IPS-NIHi11 (cell line): Measurements from ENCODE around the gene LBH.

Source experiments
- DNase-seq: peaks from one replicate; pipeline ENCODE4 v3.0.0; 2012; ENCODE audit warnings: mixed read lengths, low spot score

LBH gene

DNA sequence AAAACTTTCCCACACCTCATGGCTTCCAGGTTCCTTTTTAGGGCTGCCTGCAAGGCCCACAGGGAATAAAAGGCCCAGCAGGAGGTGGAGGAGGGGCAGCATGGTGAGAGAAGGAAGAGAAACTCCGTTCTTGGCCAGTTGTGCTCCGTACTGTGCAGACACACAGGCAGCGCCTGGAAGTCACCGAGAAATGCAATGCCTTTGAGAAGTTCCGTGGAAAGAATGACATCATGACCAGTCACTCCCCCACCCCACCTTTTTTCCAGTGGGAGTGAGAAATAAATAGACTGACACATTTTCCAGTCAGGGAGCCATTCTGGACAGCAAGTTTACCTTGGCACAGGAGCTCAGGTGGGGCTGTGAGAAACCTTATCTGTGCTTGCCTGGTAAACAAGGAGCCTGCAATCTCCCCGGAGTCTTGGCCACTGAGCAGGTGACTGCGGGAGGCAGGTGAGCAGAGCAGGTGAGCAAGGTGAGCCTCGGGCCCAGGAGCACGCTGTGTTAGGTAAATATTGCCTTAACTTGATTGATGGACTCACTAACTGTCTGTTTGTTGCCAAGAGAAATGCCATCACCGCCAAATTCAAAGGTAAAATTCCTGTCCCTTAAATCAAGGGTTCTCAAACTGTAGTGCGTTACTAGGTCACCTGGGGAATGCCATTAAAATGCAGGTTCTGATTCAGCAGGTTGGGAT, 13.5 kb upstream of the LBH start:
- DNase-seq, result peak; percentile 33

DNA sequence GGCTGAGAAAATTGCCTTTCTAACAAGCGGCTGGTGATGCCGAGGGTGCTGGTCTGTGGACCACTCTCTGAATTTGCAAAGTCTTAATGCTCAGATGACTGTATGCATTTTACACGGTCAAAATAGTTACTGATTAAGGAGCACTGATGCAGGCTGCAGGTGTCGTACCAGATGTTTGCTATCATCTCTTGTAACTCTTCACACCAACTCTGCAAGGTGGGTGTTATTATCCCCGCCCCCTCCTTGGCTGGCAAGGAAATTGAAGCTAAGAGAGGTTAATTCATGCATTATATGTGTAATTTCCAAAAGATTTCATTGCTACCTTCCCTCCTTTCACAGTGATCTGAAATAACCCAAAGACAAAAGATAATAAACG, 13.0 kb upstream of the LBH start:
- no peak for DNase-seq

- no peak for DNase-seq
These were observed 12.5 kb upstream of the LBH start for GRCh38 chr2:30218814-30219213.

- DNase-seq, result no peak
These were observed 11.2 kb upstream of the LBH start for GRCh38 chr2:30219886-30220875.

- no peak for DNase-seq
These were observed 9.8 kb upstream of the LBH start for GRCh38 chr2:30221531-30221930.

DNA sequence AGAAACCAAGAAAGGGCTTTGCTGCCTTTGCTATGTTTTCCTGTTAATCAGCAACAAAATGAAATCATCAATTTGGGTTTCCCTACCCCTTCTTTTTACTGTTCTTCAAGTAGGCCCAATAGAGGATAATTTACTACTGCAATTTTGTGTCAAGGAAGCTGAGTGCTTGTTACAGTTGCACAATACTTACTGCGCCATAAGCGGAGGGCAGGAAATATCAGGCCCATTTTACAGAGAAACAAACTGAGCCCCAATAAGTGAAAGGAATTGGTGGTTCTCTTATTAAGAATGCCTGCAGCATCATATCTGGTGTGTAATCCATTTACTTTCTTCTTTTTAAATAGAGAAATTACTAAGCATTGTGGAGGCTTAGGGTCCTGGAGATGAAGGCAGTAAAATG, 9.3 kb upstream of the LBH start:
- no peak for DNase-seq

- no peak for DNase-seq
These were observed 8.5 kb upstream of the LBH start for GRCh38 chr2:30222636-30223360.

GRCh38 chr2:30223413-30223874, 7.9 kb upstream of the LBH start:
- DNase-seq, result no peak

DNA sequence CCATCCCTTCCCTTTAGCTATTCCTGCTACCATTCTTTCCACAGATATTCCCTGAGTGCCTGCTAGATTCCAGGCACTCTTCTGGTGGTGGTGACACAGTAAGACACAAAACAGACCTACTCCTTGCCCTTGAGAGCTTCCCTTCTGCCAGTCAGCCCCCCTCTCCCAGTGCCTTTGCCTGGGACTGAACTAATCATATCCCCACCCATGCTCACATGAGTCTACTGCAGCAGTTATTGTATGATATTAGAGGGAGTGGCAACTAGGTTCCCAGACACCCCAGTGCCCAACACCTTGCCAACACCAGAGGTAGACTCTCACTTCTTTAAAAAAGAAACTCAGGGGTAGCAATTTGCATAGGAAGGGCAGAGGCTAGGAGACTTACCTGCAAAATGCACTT, 7.2 kb upstream of the LBH start:
- no peak for DNase-seq

DNA sequence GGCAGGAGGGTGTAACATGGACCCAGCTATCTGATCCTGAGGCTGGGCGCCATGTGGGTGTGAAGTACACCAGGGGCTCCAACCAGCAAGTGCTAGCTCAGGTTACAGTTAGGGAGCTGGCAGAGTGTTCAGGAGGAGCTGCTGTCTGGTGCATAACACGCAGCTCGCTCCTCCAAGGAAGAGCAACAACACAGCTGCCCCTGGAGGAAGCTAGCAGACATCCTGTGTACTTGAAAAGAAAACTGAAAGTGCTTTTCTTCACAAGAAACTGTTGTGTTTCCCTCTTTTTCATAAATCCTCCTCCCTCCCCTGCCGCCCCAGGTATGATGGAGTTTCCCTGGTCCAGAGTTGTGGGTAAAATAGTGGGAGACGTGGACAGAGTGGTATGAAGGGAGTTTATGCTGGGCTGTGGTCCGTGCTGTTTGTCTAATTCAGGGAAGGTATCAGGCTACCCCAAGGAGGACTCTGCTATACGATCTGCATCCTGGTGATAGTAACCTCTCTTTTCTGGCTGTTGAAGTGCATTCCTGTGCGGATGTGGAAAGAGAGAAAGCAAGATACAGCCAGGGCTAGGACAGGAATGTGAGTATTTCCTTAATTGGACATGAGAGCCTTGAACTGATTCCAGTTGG, 6.1 kb upstream of the LBH start:
- DNase-seq, result peak; percentile 49

DNA sequence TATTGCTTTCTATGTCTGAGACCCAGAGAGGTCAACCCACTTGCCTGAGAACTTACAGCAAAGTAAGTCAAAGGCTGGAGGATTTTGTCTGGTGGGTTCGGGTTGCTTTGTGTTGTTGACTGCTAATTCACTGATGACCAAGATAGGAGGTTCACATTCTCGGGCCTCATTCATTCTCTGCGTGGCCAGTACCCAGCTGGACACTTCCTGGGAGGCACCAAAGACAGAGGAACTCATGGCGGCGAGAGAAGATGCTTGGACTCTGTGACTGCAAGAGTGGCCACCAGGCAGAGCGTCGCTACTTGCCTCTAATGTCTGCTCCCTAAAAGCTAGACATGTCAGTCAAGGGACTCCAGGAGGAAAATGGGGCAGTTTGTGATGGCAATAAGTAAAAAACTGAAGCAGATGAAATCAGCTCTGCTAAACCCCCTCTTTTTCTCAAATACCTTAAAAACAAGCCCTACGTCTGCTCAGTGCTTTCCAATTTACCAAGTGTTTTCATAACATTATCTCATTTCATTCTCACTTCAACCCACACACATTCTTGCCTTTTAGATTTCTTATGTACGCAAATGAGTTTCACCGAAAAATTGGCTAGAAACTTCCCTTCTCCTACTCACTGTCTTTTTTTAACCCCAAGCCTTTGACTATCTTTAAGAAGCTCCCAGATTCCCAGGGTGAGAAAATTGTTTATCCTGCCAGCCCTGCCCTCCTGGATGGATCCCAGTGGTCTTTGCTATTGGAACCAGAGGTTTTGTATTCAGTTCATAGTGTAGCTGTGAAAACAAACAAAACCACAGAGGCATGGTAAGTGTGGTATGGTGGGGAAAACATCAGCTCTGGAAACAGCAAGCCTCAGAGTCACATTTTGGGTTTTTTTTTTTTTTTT, 4.9 kb upstream of the LBH start:
- DNase-seq, result no peak

- no peak for DNase-seq
These were observed 1.7 kb upstream of the LBH start for GRCh38 chr2:30229596-30229995.

- peak; percentile 78 for DNase-seq
These were observed 680 bp upstream of the LBH start for GRCh38 chr2:30230497-30231211.

GRCh38 chr2:30231996-30232800, 864 bp downstream of the LBH start:
- peak; percentile 81 for DNase-seq

- no peak for DNase-seq
These were observed 1.4 kb downstream of the LBH start for GRCh38 chr2:30232801-30233130.

DNA sequence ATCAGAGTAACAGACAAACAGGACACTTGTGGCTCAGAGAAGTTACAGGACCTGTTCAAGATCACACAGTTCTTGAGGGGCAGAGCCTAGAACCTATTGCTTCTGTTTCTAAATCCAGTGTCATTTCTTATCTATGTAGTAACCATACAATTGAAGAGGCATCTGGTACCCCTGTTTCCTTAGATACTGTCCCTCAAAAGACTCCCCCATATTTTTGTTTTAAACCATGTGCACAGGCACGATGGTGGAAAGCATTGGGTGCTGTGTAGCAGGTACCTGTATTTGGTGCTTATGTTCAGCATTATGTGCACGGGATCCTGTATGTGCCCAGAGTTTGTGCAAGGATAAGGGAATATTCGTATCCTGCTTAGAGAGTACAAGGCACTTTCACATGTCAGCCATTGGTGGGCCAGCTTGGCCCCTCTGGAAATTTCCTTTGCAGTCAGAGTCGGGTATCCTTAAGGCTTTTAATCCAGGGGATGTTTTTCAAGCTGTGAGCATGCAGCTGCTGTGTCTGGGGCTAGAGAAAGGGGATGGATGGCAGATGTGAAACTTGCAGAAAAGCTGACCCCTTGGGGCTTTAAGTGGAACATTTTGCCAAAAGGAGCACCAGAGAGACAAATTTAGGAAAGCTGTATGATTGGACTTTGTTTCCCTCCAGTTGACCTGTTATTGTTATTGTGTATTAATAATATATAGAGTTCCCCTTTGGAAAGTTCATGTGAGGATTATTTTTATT, 2.1 kb downstream of the LBH start:
- no peak for DNase-seq

- DNase-seq, result no peak
These were observed 3.0 kb downstream of the LBH start for GRCh38 chr2:30234180-30234971.

DNA sequence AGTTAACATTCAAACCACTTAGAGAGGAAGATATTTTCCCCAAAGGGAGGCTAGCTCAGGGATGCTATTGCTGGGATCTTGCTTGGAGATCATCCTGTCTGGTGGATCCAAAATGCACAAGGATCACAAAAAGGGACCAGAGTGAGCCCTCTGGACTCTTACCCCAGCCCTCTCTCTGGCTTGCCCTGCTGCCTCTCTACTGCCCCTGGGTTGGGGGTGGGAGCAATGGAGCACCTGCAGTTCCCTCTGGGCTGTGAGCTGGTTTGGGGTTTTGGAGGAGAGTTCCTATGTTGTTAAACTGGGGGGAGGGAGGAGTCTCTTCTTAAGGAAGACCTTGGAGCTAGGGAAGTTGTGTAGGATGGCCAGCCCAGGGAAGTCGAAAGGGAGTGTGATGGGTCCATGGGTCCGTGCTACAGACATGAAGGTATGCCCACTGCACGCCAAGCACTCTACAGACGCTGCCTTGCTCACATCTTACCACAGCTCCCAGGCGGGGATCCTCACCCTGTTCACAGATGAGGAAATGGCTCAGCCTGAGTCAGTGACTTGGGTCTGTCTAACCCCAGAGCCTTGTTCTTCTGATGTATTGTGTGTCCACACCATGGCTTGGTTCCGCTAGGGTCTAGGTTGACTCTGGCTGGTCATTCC, 3.8 kb downstream of the LBH start:
- no peak for DNase-seq
